Measurements from ENCODE around the gene ADAMTS12. TPM values are rescaled to one million over a fixed set of nuclear protein-coding genes. Genes with fewer than 3 reads are reported as not detected.

ADAMTS12 gene
- total and polyA plus RNA-seq, 9 of the 15 experiments (the other 6 are each of a cell fraction or from before 2014, with no cell fraction given) = 0.11 TPM; not detected in 8

- no peak for TF ChIP-seq DEAF1 (CRISPR knock-in tag; IDR thresholded peaks at IDR 0.05)
Measured at GRCh38 chr5:33809936-33810335, 81.9 kb downstream of the ADAMTS12 start (continued).

GRCh38 chr5:33808699-33809098 is 83.1 kb downstream of the ADAMTS12 start:
- Histone ChIP-seq H3K4me2 (ENCODE audit: insufficient read depth, low read length) (no peak overlapping the region), H3K27me3 (ENCODE audit: control insufficient read depth in 2 of 2, insufficient read depth in 2 of 2, low read length in 2 of 2) (no peaks in the 10 kb centered on the region; a peak in 2 of 5 replicates), H4K20me1 (replicated peaks; ENCODE audit: control insufficient read depth, insufficient read depth, low read length) (no peaks in the 10 kb centered on the region), H3K27ac (ENCODE audit: extremely low read depth, low read depth, low read length) (no peak overlapping the region), H3K9me3 (replicated peaks; ENCODE audit: control insufficient read depth, insufficient read depth, low read depth, low read length) (no peaks in the 10 kb centered on the region), H3K4me3 (no peak overlapping the region), H3K36me3 (ENCODE audit: control insufficient read depth, insufficient read depth, low read length) (no peaks in the 10 kb centered on the region), H3K9me1 (ENCODE audit: control insufficient read depth, insufficient read depth, low read length) (no peaks in the 10 kb centered on the region), H3K4me1 (replicated peaks in 1 of 2; ENCODE audit: control insufficient read depth in 2 of 2, insufficient read depth in 2 of 2, low read length in 2 of 2) (no peaks in the 10 kb centered on the region), H3K9ac (ENCODE audit: insufficient read depth in 1 of 2, low read depth in 2 of 2, low read length in 2 of 2) (no peak overlapping the region), H2AFZ (ENCODE audit: low read depth, low read length) (no peak overlapping the region), H3K79me2 (ENCODE audit: control insufficient read depth, insufficient read depth, low read length) (no peaks in the 10 kb centered on the region)
- in situ Hi-C loops (cut with MboI) = no loop called here
- TF ChIP-seq, protein P1, sequence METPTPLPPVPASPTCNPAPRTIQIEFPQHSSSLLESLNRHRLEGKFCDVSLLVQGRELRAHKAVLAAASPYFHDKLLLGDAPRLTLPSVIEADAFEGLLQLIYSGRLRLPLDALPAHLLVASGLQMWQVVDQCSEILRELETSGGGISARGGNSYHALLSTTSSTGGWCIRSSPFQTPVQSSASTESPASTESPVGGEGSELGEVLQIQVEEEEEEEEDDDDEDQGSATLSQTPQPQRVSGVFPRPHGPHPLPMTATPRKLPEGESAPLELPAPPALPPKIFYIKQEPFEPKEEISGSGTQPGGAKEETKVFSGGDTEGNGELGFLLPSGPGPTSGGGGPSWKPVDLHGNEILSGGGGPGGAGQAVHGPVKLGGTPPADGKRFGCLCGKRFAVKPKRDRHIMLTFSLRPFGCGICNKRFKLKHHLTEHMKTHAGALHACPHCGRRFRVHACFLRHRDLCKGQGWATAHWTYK (CRISPR knock-in tag; IDR thresholded peaks at IDR 0.05) = no peak
- TF ChIP-seq SMC3 (conservative IDR thresholded peaks at IDR 0.05; ENCODE audit: insufficient read depth, low read depth, low read length) (no peak), RNF2 (IDR thresholded peaks at IDR 0.05) (no peak), CTCFL (IDR thresholded peaks at IDR 0.05; ENCODE audit: borderline replicate concordance, insufficient read depth, low read depth, low read length, poor library complexity, severe bottlenecking) (no peak)
- BruUV-seq (replicated peaks) = no TSS peak
- DNase-seq (ENCODE audit: extremely low read depth in 1 of 4, low spot score in 3 of 4) = no peak
- WGBS (ENCODE audit: insufficient coverage, low coverage, missing lambda C conversion rate) = 0% methylated on average over 4 of the region's 4 CpGs
- ChIA-PET CTCF (ENCODE audit: low intra/inter-chr PET ratio) (no interaction called here), POLR2A (no interaction called here)
- FAIRE-seq = no peak
- ATAC-seq = no peak
- intact Hi-C loops (cut with micrococcal nuclease) = loop anchor here (10.0 kb wide), 1 partner anchor 374 kb away; no protein-coding TSS in a partner anchor
